GM21447 (cell line): ENCODE results near the gene SACM1L.

Experiments used
- ATAC-seq: cut with Tn5 transposase; IDR thresholded peaks from one replicate; pipeline ENCODE4 v1.9.1; 2021; ENCODE audit not compliant: unreplicated experiment

The SACM1L gene

GRCh38 chr3:45765266-45765851, 76.2 kb downstream of the SACM1L start:
- ATAC-seq: no peak

- ATAC-seq: no peak
Observed at GRCh38 chr3:45765958-45766357, 76.8 kb downstream of the SACM1L start.

- no peak for ATAC-seq
Observed at GRCh38 chr3:45771166-45771775, 82.1 kb downstream of the SACM1L start.

GRCh38 chr3:45771831-45772230, 82.6 kb downstream of the SACM1L start:
- no peak for ATAC-seq

- ATAC-seq: no peak
Observed at GRCh38 chr3:45772341-45773035, 83.3 kb downstream of the SACM1L start.

GRCh38 chr3:45773072-45773471, 83.9 kb downstream of the SACM1L start:
- ATAC-seq: no peak

- no peak for ATAC-seq
Observed at GRCh38 chr3:45773714-45774449, 84.7 kb downstream of the SACM1L start.

- no peak for ATAC-seq
Observed at GRCh38 chr3:45774581-45775521, 85.7 kb downstream of the SACM1L start.

- ATAC-seq: no peak
Observed at GRCh38 chr3:45775571-45776300, 86.5 kb downstream of the SACM1L start.

GRCh38 chr3:45776301-45776595, 87.1 kb downstream of the SACM1L start:
- no peak for ATAC-seq

GRCh38 chr3:45776611-45777010, 87.4 kb downstream of the SACM1L start:
- ATAC-seq: no peak

- no peak for ATAC-seq
Observed at GRCh38 chr3:45777111-45777745, 88.0 kb downstream of the SACM1L start.

GRCh38 chr3:45777746-45778386, 88.7 kb downstream of the SACM1L start:
- no peak for ATAC-seq

- ATAC-seq: no peak
Observed at GRCh38 chr3:45778761-45779201, 89.6 kb downstream of the SACM1L start.

GRCh38 chr3:45779746-45780735, 90.8 kb downstream of the SACM1L start:
- ATAC-seq: no peak

GRCh38 chr3:45781271-45781670, 92.1 kb downstream of the SACM1L start:
- ATAC-seq: no peak

GRCh38 chr3:45781841-45782240, 92.6 kb downstream of the SACM1L start:
- ATAC-seq: no peak

GRCh38 chr3:45782381-45782780, 93.2 kb downstream of the SACM1L start:
- no peak for ATAC-seq
